Measurements from ENCODE around the gene MYT1.
"Not testable (repeated sequence)": the region's sequence is repeated elsewhere in the genome, so short reads cannot be mapped to it uniquely, and the experiment has no call there.

MYT1 gene

GRCh38 chr20:64229507-64230061 lies 65.3 kb downstream of the MYT1 start:
- DNase-seq (ENCODE audit: low read depth, low spot score), result no peak

GRCh38 chr20:64230461-64231145 lies 66.4 kb downstream of the MYT1 start:
- DNase-seq (ENCODE audit: low read depth, low spot score), result no peak

GRCh38 chr20:64231621-64232550 lies 67.6 kb downstream of the MYT1 start:
- DNase-seq (ENCODE audit: low read depth, low spot score), result no peak

GRCh38 chr20:64232794-64233193 lies 68.5 kb downstream of the MYT1 start:
- DNase-seq (ENCODE audit: low read depth, low spot score), result no peak

- no peak for DNase-seq (ENCODE audit: low read depth, low spot score)
Measured at GRCh38 chr20:64233725-64234124, 69.5 kb downstream of the MYT1 start.

- no peak for DNase-seq (ENCODE audit: low read depth, low spot score)
Measured at GRCh38 chr20:64234291-64234791, 70.1 kb downstream of the MYT1 start.

GRCh38 chr20:64234921-64235565 lies 70.8 kb downstream of the MYT1 start:
- not testable (repeated sequence) for DNase-seq (ENCODE audit: low read depth, low spot score)

GRCh38 chr20:64236137-64237088 lies 72.2 kb downstream of the MYT1 start:
- no peak for DNase-seq (ENCODE audit: low read depth, low spot score)

- no peak for DNase-seq (ENCODE audit: low read depth, low spot score)
Measured at GRCh38 chr20:64237316-64237715, 73.1 kb downstream of the MYT1 start.

- DNase-seq (ENCODE audit: low read depth, low spot score), result no peak
Measured at GRCh38 chr20:64238115-64238825, 74.0 kb downstream of the MYT1 start.

- no peak for DNase-seq (ENCODE audit: low read depth, low spot score)
Measured at GRCh38 chr20:64238851-64239387, 74.7 kb downstream of the MYT1 start.

GRCh38 chr20:64239449-64240242 lies 75.4 kb downstream of the MYT1 start:
- no peak for DNase-seq (ENCODE audit: low read depth, low spot score)

GRCh38 chr20:64240243-64241015 lies 76.2 kb downstream of the MYT1 start:
- DNase-seq (ENCODE audit: low read depth, low spot score), result no peak

- DNase-seq (ENCODE audit: low read depth, low spot score), result no peak
Measured at GRCh38 chr20:64241061-64241460, 76.8 kb downstream of the MYT1 start.

GRCh38 chr20:64242003-64242796 lies 77.9 kb downstream of the MYT1 start:
- no peak for DNase-seq (ENCODE audit: low read depth, low spot score)

- DNase-seq (ENCODE audit: low read depth, low spot score), result no peak
Measured at GRCh38 chr20:64242797-64243475, 78.7 kb downstream of the MYT1 start.

Data from astrocyte of the hippocampus (primary cell).